ACC112 (cell line): Measurements from ENCODE around the gene EIF4EBP2.

Experiments
- H2AFZ ChIP-seq: fragments of 200-600 bp; sonication (generic); one replicate; pipeline ENCODE4 v1.6.0; 2017; ENCODE audit warnings: antibody characterized with exemption, low read length; ENCODE audit not compliant: unreplicated experiment
- H3K27ac ChIP-seq: fragments of 200-600 bp; sonication (generic); 2 replicates; pipeline ENCODE4 v1.5.1; 2014; ENCODE audit warnings: low read depth, mild to moderate bottlenecking, antibody characterized with exemption, low read length, moderate library complexity
- H3K27me3 ChIP-seq: fragments of 200-600 bp; sonication (generic); 2 replicates; pipeline ENCODE4 v1.6.1; 2014; ENCODE audit warnings: mild to moderate bottlenecking, antibody characterized with exemption, low read length, moderate library complexity, mixed read lengths; ENCODE audit not compliant: insufficient read depth
- H3K36me3 ChIP-seq: fragments of 200-600 bp; sonication (generic); 2 replicates; pipeline ENCODE4 v1.6.1; 2016; ENCODE audit warnings: mild to moderate bottlenecking, antibody characterized with exemption, low read length, moderate library complexity, mixed read lengths; ENCODE audit not compliant: insufficient read depth
- H3K4me1 ChIP-seq: fragments of 200-600 bp; sonication (generic); one replicate; pipeline ENCODE4 v1.6.1; 2016; ENCODE audit warnings: low read length, mixed read lengths; ENCODE audit not compliant: insufficient read depth, unreplicated experiment, control insufficient read depth
- H3K4me3 ChIP-seq: fragments of 200-600 bp; sonication (generic); 2 replicates; pipeline ENCODE4 v1.5.1; 2014; ENCODE audit warnings: mild to moderate bottlenecking, low read depth, low read length
- H3K79me2 ChIP-seq: fragments of 200-600 bp; sonication (generic); one replicate; pipeline ENCODE4 v1.6.0; 2016; ENCODE audit warnings: low read length; ENCODE audit not compliant: control insufficient read depth, unreplicated experiment, insufficient read depth

EIF4EBP2 gene

DNA sequence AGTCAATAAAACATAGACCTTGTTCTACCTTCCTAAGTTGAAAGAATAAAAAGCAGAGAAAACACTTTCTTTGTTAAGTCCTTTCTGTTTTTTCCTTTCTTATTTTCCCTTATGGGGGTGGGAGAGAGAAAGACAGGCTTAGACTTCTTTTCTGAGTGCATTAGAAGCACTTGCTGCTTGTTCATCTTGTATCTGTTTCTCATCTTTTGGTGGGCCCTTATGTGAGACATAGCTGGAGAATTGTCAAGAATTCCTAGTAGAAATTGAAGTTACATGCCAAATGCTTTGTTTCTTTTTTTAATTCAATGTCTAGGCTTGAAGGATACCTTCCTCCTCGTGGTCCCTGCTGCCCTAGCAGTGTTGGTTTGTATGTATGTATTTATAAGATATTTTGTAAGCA lies 6.7 kb downstream of the EIF4EBP2 start:
- Histone ChIP-seq H3K4me3 (no peak overlapping the region), H3K79me2 (peaks cover 70% of the 10 kb centered on the region), H2AFZ (no peak overlapping the region), H3K4me1 (peaks cover 20% of the 10 kb centered on the region), H3K27me3 (no peaks in the 10 kb centered on the region), H3K36me3 (peaks cover 4% of the 10 kb centered on the region; the same call in 1 of the 2 replicates), H3K27ac (no peak overlapping the region)

- Histone ChIP-seq H3K27ac (no peak overlapping the region), H3K27me3 (no peaks in the 10 kb centered on the region), H2AFZ (no peak overlapping the region), H3K4me3 (no peak overlapping the region), H3K4me1 (peaks cover 20% of the 10 kb centered on the region), H3K79me2 (peaks cover 66% of the 10 kb centered on the region), H3K36me3 (peaks cover 4% of the 10 kb centered on the region; the same call in 1 of the 2 replicates)
These were observed 8.4 kb downstream of the EIF4EBP2 start for GRCh38 chr10:70412356-70412755.

- Histone ChIP-seq H3K27me3 (no peaks in the 10 kb centered on the region), H2AFZ (no peak overlapping the region), H3K4me3 (peak overlapping the region; percentile 11; the same call in 1 of the 2 replicates), H3K27ac (peak overlapping the region; percentile 61), H3K79me2 (peaks cover 25% of the 10 kb centered on the region), H3K4me1 (peaks cover 22% of the 10 kb centered on the region), H3K36me3 (peaks cover 17% of the 10 kb centered on the region)
These were observed 13.6 kb downstream of the EIF4EBP2 start for GRCh38 chr10:70417568-70417967.

DNA sequence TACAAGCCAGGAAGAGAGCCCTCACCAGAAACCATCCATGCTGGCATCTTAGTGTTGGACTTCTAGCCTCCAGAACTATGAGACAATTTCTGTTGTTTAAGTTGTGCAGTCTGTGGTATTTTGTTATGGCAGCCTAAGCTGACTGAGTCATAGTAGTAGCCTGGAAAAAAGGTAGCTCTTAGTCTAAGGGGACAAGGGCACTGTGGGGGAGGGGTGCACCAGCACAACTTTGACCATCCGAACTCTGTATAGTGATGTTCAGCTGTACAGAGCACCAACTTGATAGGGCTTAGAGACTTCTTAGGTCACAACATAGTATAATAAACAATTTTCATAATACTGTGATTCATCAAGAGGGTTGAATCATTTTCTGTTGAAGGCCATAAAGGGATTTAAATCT lies 14.3 kb downstream of the EIF4EBP2 start:
- H2AFZ ChIP-seq = no peak overlapping the region
- peaks cover 24% of the 10 kb centered on the region for H3K36me3 ChIP-seq
- H3K4me3 ChIP-seq = peak overlapping the region; percentile 11; the same call in 1 of the 2 replicates
- H3K4me1 ChIP-seq = peaks cover 22% of the 10 kb centered on the region
- peak overlapping the region; percentile 61 for H3K27ac ChIP-seq
- H3K27me3 ChIP-seq = no peaks in the 10 kb centered on the region
- peaks cover 18% of the 10 kb centered on the region for H3K79me2 ChIP-seq

- Histone ChIP-seq H3K27ac (no peak overlapping the region), H3K4me3 (no peak overlapping the region), H3K27me3 (no peaks in the 10 kb centered on the region), H3K79me2 (peaks cover 15% of the 10 kb centered on the region), H2AFZ (no peak overlapping the region), H3K4me1 (peaks cover 22% of the 10 kb centered on the region), H3K36me3 (peaks cover 29% of the 10 kb centered on the region)
These were observed 14.8 kb downstream of the EIF4EBP2 start for GRCh38 chr10:70418713-70419112.

DNA sequence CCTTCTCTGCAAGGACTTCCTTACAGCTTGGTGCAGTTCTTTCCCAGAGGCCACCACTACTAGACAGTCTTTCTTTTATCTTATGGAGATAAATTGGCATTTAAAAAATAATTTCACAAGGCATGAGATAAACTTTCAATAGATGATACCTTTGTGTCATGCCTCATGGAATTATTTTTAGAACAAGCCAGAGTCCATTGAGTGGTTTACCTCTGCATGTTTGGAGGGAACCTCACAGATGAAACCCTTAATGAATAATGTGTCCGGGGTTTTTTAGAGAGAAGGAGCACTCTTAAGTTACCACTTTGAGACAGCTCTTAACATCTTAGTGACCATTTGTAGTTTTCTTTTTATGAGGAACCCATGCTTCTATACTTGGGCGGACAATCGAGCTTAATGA lies 20.4 kb downstream of the EIF4EBP2 start:
- H3K27ac ChIP-seq = no peak overlapping the region
- peaks cover 48% of the 10 kb centered on the region for H3K36me3 ChIP-seq
- no peak overlapping the region for H3K4me3 ChIP-seq
- no peaks in the 10 kb centered on the region for H3K79me2 ChIP-seq
- H2AFZ ChIP-seq = no peak overlapping the region
- H3K4me1 ChIP-seq = peaks cover 6% of the 10 kb centered on the region
- no peaks in the 10 kb centered on the region for H3K27me3 ChIP-seq

GRCh38 chr10:70425096-70425495 lies 21.2 kb downstream of the EIF4EBP2 start:
- Histone ChIP-seq H3K36me3 (peaks cover 44% of the 10 kb centered on the region), H3K27me3 (no peaks in the 10 kb centered on the region), H3K79me2 (no peaks in the 10 kb centered on the region), H2AFZ (no peak overlapping the region), H3K4me1 (peaks cover 6% of the 10 kb centered on the region), H3K27ac (no peak overlapping the region), H3K4me3 (no peak overlapping the region)

DNA sequence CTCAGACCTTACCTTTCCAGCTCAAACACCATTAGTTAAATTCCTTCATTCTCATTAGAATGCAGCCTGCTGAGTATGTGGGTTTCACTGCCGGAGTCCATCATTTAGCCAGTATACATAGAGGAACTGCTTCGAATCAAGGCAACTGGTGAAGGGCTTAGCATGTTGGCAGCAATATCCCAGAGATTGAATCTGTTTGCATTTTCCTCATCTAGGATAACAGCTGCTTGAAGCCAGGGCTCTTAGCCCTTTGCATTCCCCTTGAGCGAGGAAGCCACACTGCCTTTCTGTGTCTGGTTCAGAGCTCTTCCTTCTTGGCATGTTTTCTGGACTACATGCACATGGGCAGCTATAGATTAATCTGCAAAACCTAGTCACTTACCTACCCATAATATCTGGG lies 22.9 kb downstream of the EIF4EBP2 start:
- H3K27me3 ChIP-seq = no peaks in the 10 kb centered on the region
- H3K27ac ChIP-seq = no peak overlapping the region
- no peak overlapping the region for H3K4me3 ChIP-seq
- peaks cover 33% of the 10 kb centered on the region for H3K36me3 ChIP-seq
- no peak overlapping the region for H2AFZ ChIP-seq
- no peaks in the 10 kb centered on the region for H3K4me1 ChIP-seq
- no peaks in the 10 kb centered on the region for H3K79me2 ChIP-seq

GRCh38 chr10:70430493-70431445 lies 26.8 kb downstream of the EIF4EBP2 start:
- Histone ChIP-seq H3K27me3 (no peaks in the 10 kb centered on the region), H3K4me3 (no peak overlapping the region), H3K4me1 (peaks cover 11% of the 10 kb centered on the region), H2AFZ (no peak overlapping the region), H3K36me3 (0 out of 2 replicates have a peak, but pooled peaks cover 8% of the 10 kb centered on the region), H3K27ac (no peak overlapping the region; the same call in 1 of the 2 replicates), H3K79me2 (no peaks in the 10 kb centered on the region)

GRCh38 chr10:70432101-70432500 lies 28.2 kb downstream of the EIF4EBP2 start:
- Histone ChIP-seq H3K27me3 (no peaks in the 10 kb centered on the region), H3K4me1 (peaks cover 11% of the 10 kb centered on the region), H3K27ac (no peak overlapping the region), H3K36me3 (0 out of 2 replicates have a peak, but pooled peaks cover 8% of the 10 kb centered on the region), H3K79me2 (no peaks in the 10 kb centered on the region), H2AFZ (no peak overlapping the region), H3K4me3 (no peak overlapping the region)
